ENCODE results near the gene PHPT1. TPM values are rescaled to one million over a fixed set of nuclear protein-coding genes. Genes with fewer than 3 reads are reported as not detected.

PHPT1 gene
- total RNA-seq, 1 experiment from 2014 or later, result 161 TPM

- no peak overlapping the region for H4K8ac ChIP-seq (replicated peaks; ENCODE audit: insufficient read length, low read depth, low read length)
- H3K23ac ChIP-seq (ENCODE audit: insufficient read length, low read depth, low read length), result no peak overlapping the region
- H2AFZ ChIP-seq (ENCODE audit: low read length), result no peak overlapping the region
- no peaks in the 10 kb centered on the region for H3K9me3 Mint-ChIP-seq
- no peak overlapping the region for H2BK20ac ChIP-seq (ENCODE audit: low read depth, low read length, poor library complexity, severe bottlenecking)
- no peak for DNase-seq
- no peak overlapping the region for H3K4me3 Mint-ChIP-seq
- H2BK5ac ChIP-seq (ENCODE audit: insufficient read length, low read length), result no peak overlapping the region
- H3K9ac ChIP-seq (ENCODE audit: extremely low read depth, insufficient read length, low read length), result no peak overlapping the region
- peaks cover 16 to 27% of the 10 kb centered on the region in 2 experiments for H3K4me1 Mint-ChIP-seq
- H3K36me3 Mint-ChIP-seq (ENCODE audit: insufficient read depth in 1 of 3, low read depth in 3 of 3), result peaks cover 0 to 22% (median 19%) of the 10 kb centered on the region in 3 experiments; a peak in 5 of 7 replicates
- no peak overlapping the region for H3K18ac ChIP-seq (ENCODE audit: insufficient read length, low read depth, low read length)
- H3K27me3 Mint-ChIP-seq (ENCODE audit: low read depth), result peaks cover 9% of the 10 kb centered on the region; the same call in 1 of the 2 replicates
- no peaks in the 10 kb centered on the region for H3K9me3 ChIP-seq (ENCODE audit: control insufficient read depth, low read depth, low read length)
- no peak overlapping the region for H4K5ac ChIP-seq (ENCODE audit: insufficient read length, low read depth, low read length)
- no peak overlapping the region for H2AK5ac ChIP-seq (ENCODE audit: insufficient read length, low read length)
- H3K4ac ChIP-seq (ENCODE audit: low read depth, low read length), result no peak overlapping the region
- no peak overlapping the region for H2BK15ac ChIP-seq (ENCODE audit: low read depth, low read length)
- no peaks in the 10 kb centered on the region for H4K20me1 ChIP-seq (ENCODE audit: control insufficient read depth, insufficient read depth, insufficient read length)
- H2BK120ac ChIP-seq (ENCODE audit: low read depth, low read length, poor library complexity, severe bottlenecking), result no peak overlapping the region
- H3K27ac Mint-ChIP-seq, result no peak overlapping the region
- H3K4me1 ChIP-seq (ENCODE audit: insufficient read depth, low read length), result peaks cover 2% of the 10 kb centered on the region; the same call in 1 of the 2 replicates
- no peak overlapping the region for H3K14ac ChIP-seq (ENCODE audit: insufficient read depth, low read length)
- H2BK12ac ChIP-seq (ENCODE audit: insufficient read length, low read depth, low read length), result no peak overlapping the region
- no peaks in the 10 kb centered on the region for H3K79me1 ChIP-seq (ENCODE audit: insufficient read depth, low read depth, low read length, poor library complexity, severe bottlenecking)
- H3K23me2 ChIP-seq (ENCODE audit: insufficient read length, low read depth, low read length, poor library complexity, severe bottlenecking), result no peaks in the 10 kb centered on the region
- H3T11ph ChIP-seq (ENCODE audit: low read length), result no peak overlapping the region
- no peak overlapping the region for H3K56ac ChIP-seq (ENCODE audit: insufficient read length, low read depth, low read length)
- no peaks in the 10 kb centered on the region for H3K27me3 ChIP-seq (ENCODE audit: insufficient read depth, low read length)
- no peak overlapping the region for H4K91ac ChIP-seq (ENCODE audit: insufficient read length, low read depth, low read length)
- no peak overlapping the region for H3K4me2 ChIP-seq (ENCODE audit: insufficient read depth, insufficient read length, low read length)
- H3K79me2 ChIP-seq (ENCODE audit: insufficient read depth, low read length), result no peaks in the 10 kb centered on the region
- TF ChIP-seq, protein P1, sequence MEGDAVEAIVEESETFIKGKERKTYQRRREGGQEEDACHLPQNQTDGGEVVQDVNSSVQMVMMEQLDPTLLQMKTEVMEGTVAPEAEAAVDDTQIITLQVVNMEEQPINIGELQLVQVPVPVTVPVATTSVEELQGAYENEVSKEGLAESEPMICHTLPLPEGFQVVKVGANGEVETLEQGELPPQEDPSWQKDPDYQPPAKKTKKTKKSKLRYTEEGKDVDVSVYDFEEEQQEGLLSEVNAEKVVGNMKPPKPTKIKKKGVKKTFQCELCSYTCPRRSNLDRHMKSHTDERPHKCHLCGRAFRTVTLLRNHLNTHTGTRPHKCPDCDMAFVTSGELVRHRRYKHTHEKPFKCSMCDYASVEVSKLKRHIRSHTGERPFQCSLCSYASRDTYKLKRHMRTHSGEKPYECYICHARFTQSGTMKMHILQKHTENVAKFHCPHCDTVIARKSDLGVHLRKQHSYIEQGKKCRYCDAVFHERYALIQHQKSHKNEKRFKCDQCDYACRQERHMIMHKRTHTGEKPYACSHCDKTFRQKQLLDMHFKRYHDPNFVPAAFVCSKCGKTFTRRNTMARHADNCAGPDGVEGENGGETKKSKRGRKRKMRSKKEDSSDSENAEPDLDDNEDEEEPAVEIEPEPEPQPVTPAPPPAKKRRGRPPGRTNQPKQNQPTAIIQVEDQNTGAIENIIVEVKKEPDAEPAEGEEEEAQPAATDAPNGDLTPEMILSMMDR (conservative IDR thresholded peaks at IDR 0.05), result no peak
- no peak overlapping the region for H3K27ac ChIP-seq (ENCODE audit: insufficient read length, low read depth, low read length)
- no CpG with 5 or more reads among the region's 29 CpGs for WGBS (ENCODE audit: extremely low coverage, insufficient read length, low lambda C conversion rate)
Measured at GRCh38 chr9:136838314-136839228, 10.6 kb upstream of the PHPT1 start.
